Sigmoid colon (tissue), 4 donors: ENCODE results near the gene TANGO2.

Experiments used
- EP300 ChIP-seq, 4 donors: sonication (generic); formaldehyde crosslinking; IDR thresholded peaks; one replicate each; pipeline ENCODE4 v1.6.1; 2017; ENCODE audit warnings: antibody characterized with exemption in 4 of 4
- POLR2A ChIP-seq, 2 donors: fragments of 450-650 bp; IDR thresholded peaks; one replicate each; pipeline ENCODE4 v1.6.1; 2016; ENCODE audit warnings: antibody characterized with exemption in 2 of 2, mild to moderate bottlenecking in 2 of 2, moderate library complexity in 2 of 2
- POLR2AphosphoS5 ChIP-seq, 4 donors: sonication (generic); formaldehyde crosslinking; IDR thresholded peaks; one replicate each; pipeline ENCODE4 v1.6.1; 2017; ENCODE audit warnings: antibody characterized with exemption in 4 of 4
- TF ChIP-seq, protein P1 (sequence below), 4 experiments: fragments of 450-650 bp in 3 of 4; fragments of 200-600 bp in 1 of 4; IDR thresholded peaks; one replicate each; pipeline ENCODE4 v1.5.1; 2016 to 2019; ENCODE audit warnings: antibody characterized with exemption in 4 of 4, mild to moderate bottlenecking in 3 of 4, moderate library complexity in 2 of 4

DNA sequence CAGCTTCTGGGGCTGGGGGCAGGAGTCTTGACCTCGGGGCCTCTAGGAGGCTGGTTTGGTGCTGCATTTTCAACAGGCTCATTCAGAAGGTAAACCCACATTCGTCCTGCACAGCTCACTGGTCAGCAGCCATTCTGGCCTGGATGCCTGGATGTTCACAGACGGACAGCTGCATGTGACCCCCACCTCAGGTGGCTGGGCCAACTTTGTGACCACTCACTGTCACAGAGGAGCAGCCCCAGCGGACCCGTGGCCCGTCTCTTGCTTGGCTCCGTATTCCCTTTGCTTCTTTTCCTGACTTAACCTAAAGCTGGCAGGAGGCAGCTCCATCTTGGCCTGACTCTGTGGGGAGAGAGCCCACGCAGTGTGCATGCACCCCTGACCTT lies 67.3 kb downstream of the TANGO2 start:
- TF ChIP-seq, protein P1, sequence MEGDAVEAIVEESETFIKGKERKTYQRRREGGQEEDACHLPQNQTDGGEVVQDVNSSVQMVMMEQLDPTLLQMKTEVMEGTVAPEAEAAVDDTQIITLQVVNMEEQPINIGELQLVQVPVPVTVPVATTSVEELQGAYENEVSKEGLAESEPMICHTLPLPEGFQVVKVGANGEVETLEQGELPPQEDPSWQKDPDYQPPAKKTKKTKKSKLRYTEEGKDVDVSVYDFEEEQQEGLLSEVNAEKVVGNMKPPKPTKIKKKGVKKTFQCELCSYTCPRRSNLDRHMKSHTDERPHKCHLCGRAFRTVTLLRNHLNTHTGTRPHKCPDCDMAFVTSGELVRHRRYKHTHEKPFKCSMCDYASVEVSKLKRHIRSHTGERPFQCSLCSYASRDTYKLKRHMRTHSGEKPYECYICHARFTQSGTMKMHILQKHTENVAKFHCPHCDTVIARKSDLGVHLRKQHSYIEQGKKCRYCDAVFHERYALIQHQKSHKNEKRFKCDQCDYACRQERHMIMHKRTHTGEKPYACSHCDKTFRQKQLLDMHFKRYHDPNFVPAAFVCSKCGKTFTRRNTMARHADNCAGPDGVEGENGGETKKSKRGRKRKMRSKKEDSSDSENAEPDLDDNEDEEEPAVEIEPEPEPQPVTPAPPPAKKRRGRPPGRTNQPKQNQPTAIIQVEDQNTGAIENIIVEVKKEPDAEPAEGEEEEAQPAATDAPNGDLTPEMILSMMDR (IDR thresholded peaks at IDR 0.05), result no peak
- TF ChIP-seq POLR2AphosphoS5 (IDR thresholded peaks at IDR 0.05) (no peak), EP300 (IDR thresholded peaks at IDR 0.05) (no peak), POLR2A (IDR thresholded peaks at IDR 0.05) (no peak)
